IPS-18a (cell line): ENCODE measurements around the gene LARGE1.
"Not testable (repeated sequence)": the region's sequence is repeated elsewhere in the genome, so short reads cannot be mapped to it uniquely, and the experiment has no call there.

ENCODE experiments used
- H3K27ac ChIP-seq: one replicate; pipeline ENCODE4 v1.5.1; 2013; ENCODE audit warnings: low read length
- H3K27me3 ChIP-seq: one replicate; pipeline ENCODE4 v1.6.1; 2013; ENCODE audit warnings: mild to moderate bottlenecking, low read length; ENCODE audit not compliant: control insufficient read depth, insufficient read depth
- H3K36me3 ChIP-seq: one replicate; pipeline ENCODE4 v1.6.1; 2013; ENCODE audit warnings: low read depth, low read length; ENCODE audit not compliant: control insufficient read depth
- H3K4me1 ChIP-seq: one replicate; pipeline ENCODE4 v1.6.1; 2013; ENCODE audit warnings: low read depth, low read length; ENCODE audit not compliant: control insufficient read depth
- H3K4me3 ChIP-seq: one replicate; pipeline ENCODE4 v1.5.1; 2013; ENCODE audit warnings: low read length
- H3K9ac ChIP-seq: one replicate; pipeline ENCODE4 v1.6.1; 2013; ENCODE audit warnings: mild to moderate bottlenecking, low read length, moderate library complexity
- H3K9me3 ChIP-seq: one replicate; pipeline ENCODE4 v1.6.1; 2013; ENCODE audit warnings: low read depth, low read length; ENCODE audit not compliant: control insufficient read depth

Gene LARGE1

DNA sequence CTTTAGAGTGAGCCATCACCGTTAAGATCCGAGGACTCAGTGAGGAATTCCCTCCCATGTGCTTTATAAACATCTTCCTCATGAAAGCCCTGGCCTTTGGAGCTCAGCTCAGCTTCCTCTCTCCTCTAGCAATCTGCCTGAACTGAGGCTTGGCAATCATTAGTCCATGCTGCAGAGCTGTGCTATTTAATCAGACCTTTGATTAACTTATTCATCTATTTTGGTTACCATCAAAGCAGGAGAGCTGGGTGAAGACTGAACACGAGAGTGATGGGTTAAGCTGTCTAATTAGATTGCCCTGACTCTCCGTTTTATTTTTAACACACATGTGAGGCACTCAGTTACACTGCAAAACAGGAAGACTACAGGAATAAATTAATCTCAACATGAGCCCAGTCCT, 351.3 kb downstream of the LARGE1 start:
- Histone ChIP-seq H3K4me1 (peaks cover 18% of the 10 kb centered on the region), H3K36me3 (peaks cover 7% of the 10 kb centered on the region), H3K4me3 (no peak overlapping the region), H3K9ac (no peak overlapping the region), H3K27ac (no peak overlapping the region), H3K9me3 (no peaks in the 10 kb centered on the region), H3K27me3 (no peaks in the 10 kb centered on the region)

DNA sequence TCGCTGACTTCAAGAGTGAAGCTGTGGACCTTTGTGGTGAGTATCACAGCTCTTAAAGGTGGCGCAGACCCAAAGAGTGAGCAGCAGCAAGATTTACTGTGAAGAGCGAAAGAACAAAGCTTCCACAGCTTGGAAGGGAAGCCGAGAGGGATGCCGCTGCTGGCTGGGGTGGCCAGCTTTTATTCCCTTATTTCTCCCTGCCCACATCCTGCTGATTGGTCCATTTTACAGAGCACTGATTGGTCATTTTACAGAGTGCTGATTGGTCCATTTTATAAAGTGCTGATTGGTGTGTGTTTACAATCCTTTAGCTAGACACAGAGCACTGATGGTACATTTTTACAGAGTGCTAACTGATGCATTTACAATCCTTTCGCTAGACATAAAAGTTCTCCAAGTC, 353.8 kb downstream of the LARGE1 start:
- not testable (repeated sequence) for H3K27me3 ChIP-seq, H3K27ac ChIP-seq, H3K36me3 ChIP-seq, H3K9ac ChIP-seq, H3K9me3 ChIP-seq, H3K4me3 ChIP-seq
- peaks cover 18% of the 10 kb centered on the region for H3K4me1 ChIP-seq

DNA sequence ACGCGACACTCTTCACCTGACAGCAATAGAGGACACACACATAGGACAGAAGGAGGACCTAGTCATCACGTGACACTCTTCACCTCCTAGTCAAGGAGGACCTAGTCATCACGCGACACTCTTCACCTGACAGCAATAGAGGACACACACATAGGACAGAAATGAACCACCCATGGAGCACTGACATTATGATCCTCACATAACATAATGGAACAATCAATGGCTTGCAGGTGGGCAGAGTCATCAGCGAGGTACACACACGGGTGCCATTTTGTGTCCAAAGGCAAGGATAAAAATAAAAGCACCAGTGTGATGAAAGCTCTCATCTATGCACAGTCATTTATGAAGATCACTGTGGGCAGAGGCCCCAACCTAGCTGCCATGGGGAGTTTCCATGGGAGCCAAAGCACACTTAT, 354.7 kb downstream of the LARGE1 start:
- no peak overlapping the region for H3K27ac ChIP-seq

DNA sequence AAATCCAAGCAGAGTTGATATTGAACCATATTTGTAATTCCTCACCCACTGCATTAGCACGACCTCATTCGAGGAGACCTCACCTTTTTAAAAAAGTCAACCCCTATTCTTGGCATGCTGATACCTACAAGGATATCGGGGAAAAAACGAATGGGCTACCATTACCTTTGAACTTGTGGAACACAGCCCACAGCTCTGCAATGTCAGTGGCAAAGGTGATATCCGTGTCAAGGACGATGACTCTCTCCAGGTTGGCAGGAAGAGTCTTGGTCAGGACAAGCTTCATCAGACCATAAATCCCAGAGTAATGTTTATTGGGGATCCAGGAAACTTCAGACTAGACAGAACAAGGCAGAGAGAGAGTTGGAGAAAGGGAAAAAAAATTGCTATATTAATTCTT, 355.6 kb downstream of the LARGE1 start:
- H3K4me3 ChIP-seq = no peak overlapping the region
- peaks cover 9% of the 10 kb centered on the region for H3K4me1 ChIP-seq
- no peaks in the 10 kb centered on the region for H3K9me3 ChIP-seq
- no peak overlapping the region for H3K27ac ChIP-seq
- peaks cover 3% of the 10 kb centered on the region for H3K36me3 ChIP-seq
- H3K9ac ChIP-seq = no peak overlapping the region
- no peaks in the 10 kb centered on the region for H3K27me3 ChIP-seq

More for the DNA sequence above, 354.7 kb downstream of the LARGE1 start:
- no peaks in the 10 kb centered on the region for H3K9me3 ChIP-seq
- peaks cover 3% of the 10 kb centered on the region for H3K36me3 ChIP-seq
- no peaks in the 10 kb centered on the region for H3K27me3 ChIP-seq
- H3K9ac ChIP-seq = no peak overlapping the region
- H3K4me3 ChIP-seq = no peak overlapping the region
- H3K4me1 ChIP-seq = peaks cover 14% of the 10 kb centered on the region

DNA sequence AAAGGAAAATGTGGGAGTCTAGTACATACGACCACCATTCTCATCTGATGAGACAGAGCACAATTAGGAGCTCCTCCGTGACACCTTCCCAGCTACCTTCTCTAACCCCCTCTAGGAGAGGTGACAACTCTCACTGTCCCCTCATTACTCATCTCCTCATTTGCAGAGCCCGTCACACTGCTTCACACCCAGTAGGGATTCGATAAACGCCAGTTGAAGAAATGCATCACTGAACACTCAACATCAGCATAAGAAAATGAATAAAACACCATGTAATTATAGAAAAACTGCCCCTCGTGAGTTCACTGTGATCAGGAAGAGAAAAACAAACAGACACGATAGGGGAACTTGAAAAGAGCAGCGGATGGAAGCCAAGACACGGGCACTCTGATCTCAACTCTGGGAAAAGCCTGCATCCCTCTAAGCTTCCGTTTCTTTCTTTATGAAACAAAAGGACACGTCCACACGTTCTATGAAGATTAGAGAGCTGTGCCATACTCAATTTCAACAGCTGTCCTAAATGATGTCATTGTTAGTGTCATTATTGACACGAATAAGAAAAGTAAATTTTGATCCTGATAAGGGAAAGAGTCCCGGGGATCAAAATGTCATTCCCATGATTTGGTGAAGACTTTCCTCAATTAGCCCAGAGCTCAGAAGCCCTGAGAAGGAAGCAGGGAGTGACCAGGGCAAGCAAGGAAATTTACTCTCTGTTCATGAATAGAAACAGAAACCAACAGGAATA, 356.9 kb downstream of the LARGE1 start:
- Histone ChIP-seq H3K4me1 (no peaks in the 10 kb centered on the region), H3K27ac (no peak overlapping the region), H3K4me3 (no peak overlapping the region), H3K9ac (no peak overlapping the region), H3K27me3 (no peaks in the 10 kb centered on the region), H3K36me3 (peaks cover 3% of the 10 kb centered on the region), H3K9me3 (no peaks in the 10 kb centered on the region)

DNA sequence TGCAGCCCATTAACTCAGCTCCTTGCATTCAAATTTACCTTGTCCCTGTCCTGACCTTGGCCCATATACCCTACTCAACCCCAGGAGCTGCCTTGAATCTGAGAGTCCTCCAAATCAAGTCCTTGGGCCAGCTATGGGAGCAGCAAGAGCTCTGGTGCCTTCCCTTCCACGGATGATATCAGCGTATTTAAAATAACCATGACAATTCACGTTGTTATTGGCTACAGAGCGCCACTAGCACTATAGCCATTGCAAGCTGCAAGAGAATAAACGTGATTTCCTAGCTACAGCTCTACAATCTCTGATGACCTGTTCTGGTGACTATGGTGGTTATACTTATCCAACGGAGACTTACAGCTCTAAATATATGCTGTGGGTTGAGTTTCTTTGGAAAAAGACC, 357.8 kb downstream of the LARGE1 start:
- Histone ChIP-seq H3K27me3 (no peaks in the 10 kb centered on the region), H3K9me3 (no peaks in the 10 kb centered on the region), H3K4me1 (no peaks in the 10 kb centered on the region), H3K27ac (no peak overlapping the region), H3K36me3 (peaks cover 3% of the 10 kb centered on the region), H3K4me3 (no peak overlapping the region), H3K9ac (no peak overlapping the region)

DNA sequence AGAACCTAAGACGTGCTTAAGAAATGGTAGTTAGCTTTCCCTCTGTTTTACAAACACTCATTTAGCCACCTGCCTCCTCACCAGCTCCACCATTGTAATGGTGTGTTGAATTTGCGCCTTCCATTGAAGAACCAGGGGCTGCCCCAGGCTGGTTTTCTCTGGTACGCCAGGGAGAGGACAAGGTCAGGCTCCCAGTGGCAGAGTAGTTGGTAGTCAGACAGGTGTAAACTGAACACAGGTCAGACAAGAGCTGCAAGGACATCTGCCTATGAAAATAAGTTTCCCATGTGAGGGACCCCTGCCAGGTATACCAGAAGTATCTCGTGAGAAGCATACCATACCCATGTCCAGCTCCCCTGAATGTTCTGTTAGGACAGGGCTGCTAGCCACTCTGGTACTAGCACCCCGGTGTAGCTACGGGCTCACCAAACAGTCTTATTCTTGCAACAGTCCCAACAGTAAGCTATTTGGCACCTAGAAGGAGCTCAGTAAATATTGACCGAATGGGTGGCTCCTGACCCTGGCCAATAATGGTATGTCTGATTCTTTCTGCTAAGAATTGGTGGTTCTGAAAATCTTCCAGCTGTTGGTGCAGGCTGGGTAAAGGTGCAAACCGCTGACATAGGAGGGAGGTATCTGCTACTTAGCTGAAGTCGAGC, 359.0 kb downstream of the LARGE1 start:
- Histone ChIP-seq H3K36me3 (peaks cover 3% of the 10 kb centered on the region), H3K27ac (no peak overlapping the region), H3K9me3 (no peaks in the 10 kb centered on the region), H3K4me3 (no peak overlapping the region), H3K4me1 (no peaks in the 10 kb centered on the region), H3K27me3 (no peaks in the 10 kb centered on the region), H3K9ac (no peak overlapping the region)

DNA sequence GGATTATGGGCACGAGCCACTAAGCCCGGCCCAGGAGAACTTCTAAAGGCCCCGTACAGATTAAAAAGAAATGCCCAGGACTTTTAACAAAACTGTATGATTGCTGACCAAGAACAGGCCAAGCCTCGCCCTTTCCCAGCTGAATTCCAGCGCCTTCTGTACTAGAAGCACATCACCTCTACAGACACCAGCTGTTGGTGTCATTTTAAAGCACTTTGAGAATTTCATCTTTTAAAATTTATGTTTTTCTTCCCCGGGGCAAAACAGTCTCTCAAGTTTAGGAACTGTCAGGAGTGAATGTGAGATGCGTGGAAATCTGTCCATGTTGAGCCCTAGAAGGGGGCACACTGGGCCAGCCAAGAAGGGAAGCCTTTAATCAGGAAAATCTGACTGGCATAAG, 362.4 kb downstream of the LARGE1 start:
- no peak overlapping the region for H3K4me3 ChIP-seq
- no peaks in the 10 kb centered on the region for H3K4me1 ChIP-seq
- no peak overlapping the region for H3K27ac ChIP-seq
- no peaks in the 10 kb centered on the region for H3K27me3 ChIP-seq
- no peaks in the 10 kb centered on the region for H3K9me3 ChIP-seq
- no peak overlapping the region for H3K9ac ChIP-seq
- no peaks in the 10 kb centered on the region for H3K36me3 ChIP-seq

DNA sequence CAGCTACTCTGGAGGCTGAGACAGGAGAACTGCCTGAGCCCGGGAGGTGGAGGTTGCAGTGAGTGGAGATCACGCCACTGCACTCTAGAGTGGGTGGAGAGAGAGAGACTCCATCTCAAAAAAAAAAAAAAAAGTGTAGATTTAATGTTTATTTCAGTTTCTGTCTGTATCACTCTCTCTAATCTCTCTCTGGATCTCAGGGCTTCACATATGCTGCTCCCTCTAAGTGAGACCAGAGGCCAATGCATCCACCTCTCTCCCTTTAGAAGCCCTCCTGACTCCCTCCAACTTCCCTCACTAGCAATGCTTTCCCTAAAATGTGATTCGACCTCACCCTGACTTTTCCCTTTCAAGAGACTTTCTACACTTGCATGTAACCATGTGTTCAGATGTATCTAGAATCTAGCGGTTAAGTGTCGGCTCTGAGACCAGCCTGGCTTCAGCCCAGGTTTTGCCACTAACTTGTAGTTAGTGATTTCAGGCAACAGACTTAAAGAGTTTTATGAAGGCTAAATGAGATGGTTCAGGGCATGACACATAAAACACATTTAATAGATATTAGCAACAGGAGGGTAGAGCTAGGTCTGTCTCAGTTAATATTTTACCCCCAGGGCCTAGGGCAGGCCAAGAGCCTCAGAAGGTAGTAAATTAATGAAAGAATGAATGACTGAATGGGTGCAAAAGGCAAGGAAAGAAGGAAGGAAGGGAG, 364.3 kb downstream of the LARGE1 start:
- Histone ChIP-seq H3K4me1 (no peaks in the 10 kb centered on the region), H3K9ac (no peak overlapping the region), H3K9me3 (no peaks in the 10 kb centered on the region), H3K27me3 (no peaks in the 10 kb centered on the region), H3K4me3 (no peak overlapping the region), H3K27ac (no peak overlapping the region), H3K36me3 (no peaks in the 10 kb centered on the region)

DNA sequence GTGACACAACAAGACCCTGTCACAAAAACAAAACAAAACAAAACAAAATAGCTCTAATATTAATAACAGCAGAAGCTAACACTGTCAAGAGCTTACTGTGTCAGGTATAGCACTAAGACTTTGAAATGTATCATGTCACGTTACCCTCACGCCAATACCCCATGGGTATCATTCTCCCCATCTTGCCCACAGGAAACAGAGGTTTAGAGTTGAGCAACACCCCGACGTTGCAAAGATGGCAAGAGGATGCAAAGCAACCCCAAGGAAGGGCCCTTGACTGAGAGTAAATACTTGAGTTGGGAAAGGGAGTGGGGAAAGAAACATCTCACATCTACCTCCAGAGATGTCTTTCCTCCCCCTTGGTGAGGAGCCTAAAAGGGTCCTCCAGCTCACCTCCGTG, 366.8 kb downstream of the LARGE1 start:
- Histone ChIP-seq H3K27ac (no peak overlapping the region), H3K9me3 (no peaks in the 10 kb centered on the region), H3K9ac (no peak overlapping the region), H3K4me3 (no peak overlapping the region), H3K36me3 (no peaks in the 10 kb centered on the region), H3K4me1 (no peaks in the 10 kb centered on the region), H3K27me3 (no peaks in the 10 kb centered on the region)

DNA sequence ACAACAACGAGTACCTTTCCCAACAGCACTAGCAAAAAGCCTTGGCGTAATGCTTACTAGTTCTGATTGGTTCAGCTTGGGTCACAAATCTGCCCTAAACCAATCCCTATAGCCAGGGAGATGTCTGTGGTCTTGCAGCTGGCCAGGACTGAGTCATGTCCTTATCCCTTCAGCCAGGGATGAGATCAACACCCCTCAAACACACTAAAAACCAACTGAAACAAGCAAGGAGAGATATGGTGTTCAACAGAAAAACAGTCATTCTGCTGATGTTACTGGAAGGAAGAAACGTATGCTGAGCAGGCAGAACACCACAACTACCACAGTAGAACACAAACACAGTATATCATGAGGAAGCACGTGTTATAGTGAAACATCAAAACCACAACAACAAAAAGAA, 375.6 kb downstream of the LARGE1 start:
- H3K9ac ChIP-seq = no peak overlapping the region
- H3K27ac ChIP-seq = no peak overlapping the region
- H3K4me3 ChIP-seq = no peak overlapping the region
- H3K36me3 ChIP-seq = no peaks in the 10 kb centered on the region
- H3K9me3 ChIP-seq = no peaks in the 10 kb centered on the region
- H3K27me3 ChIP-seq = no peaks in the 10 kb centered on the region
- H3K4me1 ChIP-seq = no peaks in the 10 kb centered on the region
